ENCODE results near the gene GNB1L.

- TF ChIP-seq EP300 (IDR thresholded peaks at IDR 0.05) (no peak), CTCF (IDR thresholded peaks at IDR 0.05) (no peak)
These were observed 96.4 kb downstream of the GNB1L start for GRCh38 chr22:19757985-19758895.

Measured in gastroesophageal sphincter (tissue), 3 donors.